K562 (cell line): ENCODE results near the gene TANGO6. TPM values are rescaled to one million over a fixed set of nuclear protein-coding genes. Genes with fewer than 3 reads are reported as not detected.

Experiments
- AFF4 ChIP-seq: sonication (generic); formaldehyde crosslinking; IDR thresholded peaks from 2 replicates; pipeline ENCODE4 v1.8.0; 2023; ENCODE audit warnings: mild to moderate bottlenecking, missing genetic modification reagents
- BHLHE40 ChIP-seq: IDR thresholded peaks from 2 replicates; pipeline ENCODE4 v1.6.1; 2011; ENCODE audit warnings: low read length, improper control_type of control experiment
- DIDO1 ChIP-seq: fragments of 450-650 bp; IDR thresholded peaks from 2 replicates; pipeline ENCODE4 v1.6.1; 2016; ENCODE audit warnings: low read depth, missing biosample characterization, missing genetic modification characterization
- E2F8 ChIP-seq: fragments of 450-650 bp; IDR thresholded peaks from 2 replicates; pipeline ENCODE4 v1.7.1; 2018; ENCODE audit warnings: mild to moderate bottlenecking, low read depth; ENCODE audit not compliant: partially characterized antibody
- ETV1 ChIP-seq: fragments of 450-650 bp; conservative IDR thresholded peaks from 2 replicates; pipeline ENCODE4 v1.6.1; 2016; ENCODE audit warnings: missing genetic modification characterization, control low read depth, low read depth, missing compliant biosample characterization
- FOXJ3 ChIP-seq: sonication (generic); formaldehyde crosslinking; IDR thresholded peaks from 2 replicates; pipeline ENCODE4 v1.4.0; 2020; ENCODE audit warnings: mild to moderate bottlenecking, missing genetic modification reagents
- MAFK ChIP-seq: IDR thresholded peaks from 2 replicates; pipeline ENCODE4 v1.6.1; 2011; ENCODE audit warnings: low read length, improper control_type of control experiment
- NR3C1 ChIP-seq: sonication (generic); formaldehyde crosslinking; IDR thresholded peaks from 2 replicates; pipeline ENCODE4 v1.8.1; 2022; ENCODE audit warnings: missing genetic modification reagents
- NR4A1 ChIP-seq, 2 experiments: fragments of 250-450 bp in 1 of 2; fragments of 450-650 bp in 1 of 2; sonication (Bioruptor Pico) in 1 of 2; IDR thresholded peaks; 2 replicates each; pipeline versions ENCODE4 v1.4.0 to v1.6.1; 2016 to 2020; ENCODE audit warnings: mild to moderate bottlenecking in 2 of 2, missing compliant biosample characterization in 1 of 2, missing genetic modification characterization in 1 of 2, moderate library complexity in 1 of 2
- NRF1 ChIP-seq, 2 experiments: fragments of 450-650 bp; IDR thresholded peaks in 1 of 2; conservative IDR thresholded peaks in 1 of 2; 2 replicates each; pipeline ENCODE4 v1.6.1; 2014; ENCODE audit warnings: mild to moderate bottlenecking in 2 of 2
- PHF21A ChIP-seq: fragments of 450-650 bp; IDR thresholded peaks from 2 replicates; pipeline ENCODE4 v1.6.1; 2017; ENCODE audit warnings: low read depth, borderline replicate concordance
- RUNX1 ChIP-seq: sonication (generic); IDR thresholded peaks from 2 replicates; pipeline ENCODE4 v1.6.1; 2016; ENCODE audit warnings: antibody characterized with exemption, low read depth
- SIRT6 ChIP-seq: IDR thresholded peaks from one replicate; pipeline ENCODE4 v1.6.1; 2012; ENCODE audit warnings: low read depth, mild to moderate bottlenecking, control low read depth, inconsistent platforms, low read length, moderate library complexity
- SLC30A9 ChIP-seq: fragments of 250-450 bp; sonication (Bioruptor Pico); IDR thresholded peaks from 2 replicates; pipeline ENCODE4 v1.8.0; 2022; ENCODE audit warnings: mild to moderate bottlenecking, moderate library complexity
- SMARCB1 ChIP-seq: IDR thresholded peaks from 2 replicates; pipeline ENCODE4 v1.6.1; 2011; ENCODE audit warnings: improper control_type of control experiment, low read depth; ENCODE audit not compliant: insufficient read length
- SRF ChIP-seq, 2 experiments: fragments of 250-450, 450-650 bp in 1 of 2; sonication (Bioruptor Pico) in 1 of 2; sonication (generic) in 1 of 2; formaldehyde crosslinking; IDR thresholded peaks; 2 replicates each; pipeline versions ENCODE4 v1.5.0 to v1.5.1; 2020 to 2022; ENCODE audit warnings: mild to moderate bottlenecking in 1 of 2, missing genetic modification reagents in 1 of 2
- THRAP3 ChIP-seq: fragments of 450-650 bp; IDR thresholded peaks from 2 replicates; pipeline ENCODE4 v1.6.1; 2016; ENCODE audit warnings: mild to moderate bottlenecking, inconsistent platforms, borderline replicate concordance
- TSC22D4 ChIP-seq: fragments of 450-650 bp; IDR thresholded peaks from 2 replicates; pipeline ENCODE4 v1.6.1; 2016; ENCODE audit warnings: missing genetic modification characterization, missing biosample characterization, control low read depth
- UBTF ChIP-seq, 2 experiments: IDR thresholded peaks; 2 replicates each; pipeline ENCODE4 v1.6.1; 2012; ENCODE audit warnings: improper control_type of control experiment in 2 of 2, low read depth in 2 of 2, low read length in 2 of 2, borderline replicate concordance in 1 of 2
- ZNF121 ChIP-seq: sonication (generic); formaldehyde crosslinking; conservative IDR thresholded peaks from 2 replicates; pipeline ENCODE4 v1.8.0; 2022; ENCODE audit warnings: missing genetic modification reagents
- ZNF444 ChIP-seq: fragments of 250-450 bp; sonication (Bioruptor Pico); IDR thresholded peaks from 2 replicates; pipeline ENCODE4 v1.4.0; 2020; ENCODE audit warnings: mild to moderate bottlenecking, moderate library complexity
- polyA plus RNA-seq, 8 experiments: library from polyadenylated mRNA; depleted of rRNA in 4 of 8; stranded (reverse) in 5 of 8; unstranded in 3 of 8; fragments of >200 nt; fragmentation: Nextera tagmentation in 2 of 8; fragmentation: Illumina TruSeq in 1 of 8; extraction: Ambion mirVana in 2 of 8; extraction: Trizol in 1 of 8; gene quantifications; 2 replicates each; pipeline versions ENCODE4 v1.2.1 to v1.2.3, GENCODE V29; 2011 to 2014; ENCODE audit warnings: inconsistent platforms in 1 of 8, missing spikeins in 1 of 8
- total RNA-seq, 7 experiments: library from RNA; depleted of rRNA in 6 of 7; stranded (reverse); fragments of >200 nt in 6 of 7; fragmentation: Illumina TruSeq in 2 of 7; extraction: Trizol in 2 of 7; gene quantifications; 2 replicates each; pipeline versions ENCODE4 v1.2.1 to v1.2.3, GENCODE V29; 2011 to 2021; ENCODE audit warnings: low replicate concordance in 1 of 7

Gene TANGO6
- total and polyA plus RNA-seq, 9 of the 15 experiments (the other 6 are each of a cell fraction or from before 2014, with no cell fraction given): 1.6 to 15.2 (median 9.6) TPM

- TF ChIP-seq AFF4 (CRISPR knock-in tag): no peak
- no peak for TF ChIP-seq SRF (CRISPR knock-in tag; IDR thresholded peaks at IDR 0.05)
- no peak for TF ChIP-seq THRAP3
- no peak for TF ChIP-seq SLC30A9 (CRISPR knock-in tag)
- no peak for TF ChIP-seq PHF21A
- TF ChIP-seq RUNX1: no peak
- no peak for TF ChIP-seq SIRT6
- TF ChIP-seq DIDO1 (tag): no peak
- no peak for TF ChIP-seq ZNF444
- TF ChIP-seq BHLHE40: no peak
- no peak for TF ChIP-seq TSC22D4 (tag)
- no peak for TF ChIP-seq ZNF121 (CRISPR knock-in tag)
- TF ChIP-seq MAFK: no peak
- no peak for TF ChIP-seq NR4A1 (CRISPR knock-in tag; IDR thresholded peaks at IDR 0.05)
- peak; percentile 78 for TF ChIP-seq NR4A1 (tag; IDR thresholded peaks at IDR 0.05)
- TF ChIP-seq SMARCB1: no peak
- TF ChIP-seq FOXJ3 (CRISPR knock-in tag): no peak
- no peak for TF ChIP-seq E2F8
- no peak for TF ChIP-seq NRF1 (conservative IDR thresholded peaks at IDR 0.05 in 1 of 2, IDR thresholded peaks at IDR 0.05 in 1 of 2)
- TF ChIP-seq ETV1 (tag): no peak
- no peak for TF ChIP-seq NR3C1 (CRISPR knock-in tag)
- no peak for TF ChIP-seq UBTF (IDR thresholded peaks at IDR 0.05; ENCODE audit: borderline replicate concordance in 1 of 2, low read depth in 2 of 2, low read length in 2 of 2)
Measured at GRCh38 chr16:68997564-68997963, 154.2 kb downstream of the TANGO6 start (continued).
